GM19455 (cell line): ENCODE measurements around the gene ABLIM2.
"Not testable (repeated sequence)": the region's sequence is repeated elsewhere in the genome, so short reads cannot be mapped to it uniquely, and the experiment has no call there.

Source experiments
- ATAC-seq: cut with Tn5 transposase; IDR thresholded peaks from one replicate; pipeline ENCODE4 v1.9.1; 2021; ENCODE audit not compliant: unreplicated experiment

Gene ABLIM2

GRCh38 chr4:8142556-8142955 is 16.1 kb downstream of the ABLIM2 start:
- ATAC-seq: no peak

DNA sequence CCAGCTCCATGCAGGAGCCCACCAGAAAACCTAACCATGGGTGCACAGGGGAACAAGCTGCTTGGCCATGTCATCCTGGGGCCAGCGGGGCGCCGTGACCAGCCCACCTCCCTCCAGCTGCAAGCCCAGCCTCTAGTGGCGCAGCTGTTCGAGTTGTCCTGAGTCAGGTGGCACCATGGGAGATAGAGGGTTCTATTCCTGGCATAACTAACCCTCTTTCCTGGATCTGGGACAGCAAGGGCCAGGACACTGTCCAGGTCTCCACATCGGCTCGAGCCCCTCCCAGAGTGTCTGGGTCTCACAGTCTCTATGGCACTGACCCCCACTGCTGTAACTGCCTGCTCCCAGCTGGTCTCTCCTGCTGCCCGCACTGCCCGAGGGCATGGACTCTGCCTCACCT is 16.7 kb downstream of the ABLIM2 start:
- no peak for ATAC-seq

DNA sequence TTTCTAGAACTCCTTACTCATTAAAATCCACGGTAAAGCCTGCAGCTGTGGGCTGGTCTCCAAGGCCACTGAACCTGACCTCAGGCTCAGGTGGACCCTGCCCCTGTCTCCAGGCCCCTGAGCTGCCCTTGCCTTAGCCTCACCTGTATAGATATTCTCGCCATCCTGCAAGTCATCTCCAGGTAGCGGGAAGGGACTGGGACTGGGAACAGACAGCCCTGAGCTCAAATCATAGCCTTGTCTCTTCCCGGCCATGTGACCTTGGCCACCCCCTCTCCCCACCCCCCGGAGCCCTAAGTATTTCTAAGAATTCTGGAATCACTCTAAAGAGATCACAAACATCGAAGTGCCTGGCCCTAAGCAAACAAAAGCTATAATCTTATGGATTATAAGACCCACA is 17.7 kb downstream of the ABLIM2 start:
- no peak for ATAC-seq

DNA sequence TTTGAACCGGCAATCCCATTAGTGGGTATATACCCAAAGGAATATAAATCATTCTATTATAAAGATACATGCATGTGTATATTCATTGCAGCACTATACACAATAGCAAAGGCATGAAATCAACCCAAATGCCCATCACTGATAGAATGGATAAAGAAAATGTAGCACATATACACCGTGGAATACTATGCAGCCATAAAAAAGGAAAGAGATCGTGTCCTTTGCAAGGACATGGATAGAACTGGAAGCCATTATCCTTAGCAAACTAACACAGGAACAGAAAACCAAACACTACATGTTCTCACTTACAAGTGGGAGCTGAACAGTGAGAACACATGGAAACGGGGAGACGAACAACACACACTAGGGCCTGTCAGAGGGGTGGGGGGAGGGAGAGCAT is 18.9 kb downstream of the ABLIM2 start:
- ATAC-seq: not testable (repeated sequence)

DNA sequence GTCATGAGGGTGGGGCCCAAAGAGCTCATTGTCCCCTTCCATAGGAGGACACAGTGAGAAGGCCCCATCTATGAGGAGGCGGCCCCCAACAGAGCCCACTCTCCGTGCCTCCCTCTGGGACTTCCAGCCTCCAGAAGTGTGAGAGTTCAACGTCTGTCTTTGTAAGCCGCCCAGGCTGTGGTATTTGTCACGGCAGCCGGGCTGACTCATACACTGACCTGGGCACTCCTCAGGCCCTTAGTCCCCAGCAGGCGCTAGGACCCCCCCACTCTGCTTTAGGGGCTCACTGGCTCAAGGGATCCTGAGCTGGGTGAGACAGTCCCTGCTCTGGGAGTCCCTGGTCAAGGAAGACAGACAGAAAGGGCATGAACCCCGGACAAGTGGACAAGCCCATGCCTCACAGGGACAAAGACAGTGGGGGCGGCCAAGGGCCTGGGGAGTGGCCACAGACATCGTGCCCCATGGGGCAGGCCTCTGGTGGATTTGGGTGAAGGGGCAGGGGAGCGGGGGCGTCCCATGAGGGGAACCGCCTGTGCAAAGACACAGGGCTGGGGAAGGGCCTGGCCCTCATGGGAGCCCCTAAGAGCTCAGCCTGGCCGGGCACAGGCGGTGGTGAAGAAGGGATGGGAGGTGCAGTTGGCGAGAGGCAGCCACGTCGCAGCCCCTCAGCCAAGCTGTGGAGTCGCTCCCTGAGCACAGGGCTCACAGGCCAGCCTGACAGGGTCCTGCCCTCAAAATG is 21.5 kb downstream of the ABLIM2 start:
- no peak for ATAC-seq

DNA sequence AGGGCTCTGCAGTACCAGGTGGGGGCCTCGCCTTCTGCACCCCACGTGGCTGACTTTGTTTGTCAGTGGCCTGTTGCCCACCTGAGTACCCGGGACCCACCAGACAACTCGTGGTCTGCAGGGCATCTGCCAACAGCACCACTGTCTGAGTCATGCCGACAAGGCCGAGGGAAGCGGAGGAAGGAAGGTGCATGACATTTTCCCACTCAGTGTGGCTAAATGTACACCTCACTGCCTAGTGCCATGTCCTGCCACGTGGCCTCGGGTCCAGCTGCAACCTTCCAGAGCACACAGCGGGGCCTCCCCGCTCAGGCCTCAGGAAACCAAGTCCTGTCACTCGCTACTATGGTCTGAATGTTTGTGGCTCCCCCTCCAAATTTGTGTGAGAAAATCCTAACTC is 22.1 kb downstream of the ABLIM2 start:
- ATAC-seq: no peak

DNA sequence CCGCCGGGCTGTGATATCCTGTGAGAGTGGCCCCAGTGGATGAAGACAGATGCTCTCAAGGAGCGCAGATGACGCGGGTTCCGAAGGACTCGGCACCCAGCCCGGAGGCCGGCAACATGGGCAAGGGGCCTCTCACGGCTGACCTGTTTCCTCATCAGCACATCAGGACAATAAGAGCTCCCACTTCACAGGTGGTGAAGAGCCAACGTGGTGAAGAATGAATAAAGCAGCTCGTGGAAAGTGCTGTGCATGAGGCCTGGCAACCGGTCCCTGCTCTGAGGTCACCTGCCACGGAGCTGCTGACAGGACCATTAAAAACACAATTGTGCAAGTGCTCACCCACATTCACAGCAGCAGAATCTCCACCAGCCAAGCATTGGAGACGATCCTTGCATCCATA is 22.9 kb downstream of the ABLIM2 start:
- no peak for ATAC-seq

GRCh38 chr4:8133897-8134563 is 24.6 kb downstream of the ABLIM2 start:
- no peak for ATAC-seq

- ATAC-seq: no peak
Measured at GRCh38 chr4:8132947-8133705, 25.5 kb downstream of the ABLIM2 start.

- no peak for ATAC-seq
Measured at GRCh38 chr4:8132400-8132799, 26.2 kb downstream of the ABLIM2 start.

DNA sequence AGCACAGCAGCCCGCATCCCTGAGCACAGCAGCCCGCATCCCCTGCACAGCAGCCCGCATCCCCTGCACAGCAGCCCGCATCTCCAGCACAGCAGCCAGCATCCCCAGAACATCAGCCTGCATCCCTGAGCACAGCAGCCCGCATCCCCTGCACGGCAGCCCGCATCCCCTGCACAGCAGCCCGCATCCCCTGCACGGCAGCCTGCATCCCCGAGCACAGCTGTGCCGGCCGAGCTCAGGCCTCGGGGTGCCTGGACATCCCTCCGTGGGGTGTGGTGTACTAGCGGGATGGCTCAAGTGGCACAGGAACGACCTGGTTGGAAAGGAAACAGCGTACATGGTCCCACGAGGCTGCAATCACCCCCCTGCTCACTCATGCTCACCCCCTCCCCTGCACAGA is 26.8 kb downstream of the ABLIM2 start:
- ATAC-seq: no peak

DNA sequence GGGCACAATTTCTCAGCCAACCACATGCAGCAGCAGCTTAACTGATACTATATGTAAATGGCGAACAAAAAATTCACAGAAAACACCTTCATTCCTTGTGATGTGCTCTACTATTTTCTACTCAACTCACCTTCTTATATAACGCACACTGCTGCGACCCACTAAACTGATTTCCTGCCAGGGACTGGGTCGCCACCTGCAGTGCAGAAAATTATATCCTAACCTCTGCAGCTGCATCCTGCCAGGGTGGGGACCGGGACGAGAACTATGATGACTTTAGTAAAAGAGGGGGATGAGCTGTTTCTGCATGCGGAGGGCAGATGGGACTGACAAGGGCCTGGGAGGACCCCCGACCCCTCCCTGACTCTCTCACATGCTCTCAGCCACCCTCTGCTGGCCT is 27.4 kb downstream of the ABLIM2 start:
- ATAC-seq: no peak

- ATAC-seq: no peak
Measured at GRCh38 chr4:8130346-8131066, 28.1 kb downstream of the ABLIM2 start.

DNA sequence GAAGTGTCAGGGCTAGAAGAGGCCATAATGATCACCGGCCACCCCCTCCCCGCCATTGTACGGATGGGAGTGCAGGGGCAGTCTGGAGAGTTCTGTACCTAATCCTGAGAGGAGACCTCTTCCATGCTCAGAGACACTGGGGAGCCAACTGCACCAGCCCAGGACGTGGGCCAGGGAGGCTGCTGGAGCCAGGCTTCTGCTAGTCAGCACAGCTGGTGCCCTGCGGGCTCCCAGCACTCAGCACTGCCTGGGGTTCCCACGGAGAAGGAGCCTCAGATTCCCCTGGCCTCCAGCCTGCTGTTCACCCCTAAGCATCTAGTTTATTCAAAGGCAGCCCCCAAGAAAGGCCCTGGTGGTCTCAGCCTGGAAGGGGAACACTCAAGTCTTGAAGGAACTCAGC is 28.8 kb downstream of the ABLIM2 start:
- ATAC-seq: no peak

DNA sequence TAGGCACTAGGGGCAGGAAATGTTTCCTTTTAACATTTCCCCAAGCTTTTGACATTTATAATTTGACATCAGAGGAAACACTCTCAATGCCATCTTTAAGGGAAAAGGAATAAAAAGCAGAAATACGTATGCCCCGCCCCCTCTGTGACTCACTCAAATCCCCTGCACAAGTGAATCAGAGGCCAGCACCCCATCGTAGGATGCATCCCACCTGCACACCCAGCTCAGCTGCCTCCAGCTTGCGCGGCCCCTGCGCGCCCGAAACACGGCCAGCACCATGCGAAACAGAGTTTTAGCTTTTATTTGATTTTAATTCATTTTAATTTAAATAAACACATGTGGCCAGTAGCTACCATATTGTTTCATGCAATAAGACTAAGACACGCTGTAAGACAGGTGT is 29.5 kb downstream of the ABLIM2 start:
- ATAC-seq: no peak

GRCh38 chr4:8128100-8128856 is 30.3 kb downstream of the ABLIM2 start:
- no peak for ATAC-seq

DNA sequence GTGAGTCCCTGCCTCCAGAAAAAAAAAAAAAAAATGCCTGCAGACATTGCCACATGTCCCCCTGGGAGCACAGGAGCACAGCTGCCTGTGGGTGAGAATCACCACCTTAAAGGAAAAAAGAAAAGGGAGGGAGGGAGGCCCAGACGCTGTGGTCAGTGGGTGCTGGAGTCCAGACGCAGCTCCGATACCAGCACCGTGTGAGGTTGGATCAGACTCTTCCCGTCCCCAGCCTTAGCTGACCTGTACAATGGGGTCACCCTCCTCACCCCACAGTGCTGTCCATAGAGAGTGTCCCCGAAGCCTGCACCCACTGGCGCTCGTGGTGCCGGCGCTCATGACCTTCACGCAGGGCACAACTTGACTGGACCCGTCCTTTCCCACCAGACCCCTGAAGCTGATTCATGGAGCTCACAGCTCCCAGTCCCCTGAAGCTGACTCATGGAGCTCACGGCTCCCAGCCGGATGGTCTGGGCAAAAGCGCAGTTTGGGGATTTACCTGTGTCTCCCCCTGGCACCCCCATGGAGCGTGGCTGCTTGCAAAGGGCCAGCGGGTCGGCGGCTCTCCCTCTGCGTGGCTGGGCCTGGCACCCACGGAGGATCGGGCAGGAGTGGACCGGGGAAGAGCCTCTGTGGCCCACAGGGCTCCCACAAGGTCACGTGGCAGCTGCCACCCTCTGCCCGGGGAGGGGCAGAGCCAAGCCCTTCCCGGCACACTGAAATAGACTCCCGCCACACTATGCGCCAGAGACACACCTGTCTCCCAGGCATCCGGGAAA is 31.4 kb downstream of the ABLIM2 start:
- no peak for ATAC-seq

GRCh38 chr4:8126523-8126922 is 32.1 kb downstream of the ABLIM2 start:
- no peak for ATAC-seq

DNA sequence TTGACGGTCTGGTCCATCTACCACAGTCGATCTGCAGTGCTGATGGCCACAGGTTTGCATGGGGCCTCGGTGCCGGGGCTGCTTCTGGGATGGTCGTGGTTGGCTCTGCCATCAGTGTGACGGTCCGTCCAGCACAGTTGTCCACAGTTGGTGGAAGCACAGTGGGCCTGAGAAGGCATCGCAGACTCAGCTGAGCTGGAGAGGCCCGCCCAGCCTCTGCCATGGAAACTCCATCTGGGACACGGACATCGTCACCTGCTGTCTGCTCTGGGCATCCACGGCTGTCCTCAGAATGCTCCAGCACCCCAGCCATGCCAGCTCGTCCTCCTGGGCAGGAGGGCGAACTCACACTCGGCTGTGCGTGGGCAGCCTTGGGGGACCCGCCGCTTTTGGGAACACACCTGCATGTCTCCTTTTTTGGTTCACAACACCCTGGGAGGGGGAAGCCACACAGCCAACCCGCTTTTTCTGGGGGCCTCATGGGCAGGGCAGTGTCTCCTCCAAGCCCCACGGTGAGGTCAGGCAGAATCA is 33.0 kb downstream of the ABLIM2 start:
- no peak for ATAC-seq

GRCh38 chr4:8123870-8124269 is 34.7 kb downstream of the ABLIM2 start:
- no peak for ATAC-seq
